Measurements from ENCODE around the gene SWSAP1. TPM values are rescaled to one million over a fixed set of nuclear protein-coding genes. Genes with fewer than 3 reads are reported as not detected.

SWSAP1 gene
- total and polyA plus RNA-seq, 9 of the 15 experiments (the other 6 are each of a cell fraction or from before 2014, with no cell fraction given), result 0.18 to 2.8 (median 1.7) TPM

DNA sequence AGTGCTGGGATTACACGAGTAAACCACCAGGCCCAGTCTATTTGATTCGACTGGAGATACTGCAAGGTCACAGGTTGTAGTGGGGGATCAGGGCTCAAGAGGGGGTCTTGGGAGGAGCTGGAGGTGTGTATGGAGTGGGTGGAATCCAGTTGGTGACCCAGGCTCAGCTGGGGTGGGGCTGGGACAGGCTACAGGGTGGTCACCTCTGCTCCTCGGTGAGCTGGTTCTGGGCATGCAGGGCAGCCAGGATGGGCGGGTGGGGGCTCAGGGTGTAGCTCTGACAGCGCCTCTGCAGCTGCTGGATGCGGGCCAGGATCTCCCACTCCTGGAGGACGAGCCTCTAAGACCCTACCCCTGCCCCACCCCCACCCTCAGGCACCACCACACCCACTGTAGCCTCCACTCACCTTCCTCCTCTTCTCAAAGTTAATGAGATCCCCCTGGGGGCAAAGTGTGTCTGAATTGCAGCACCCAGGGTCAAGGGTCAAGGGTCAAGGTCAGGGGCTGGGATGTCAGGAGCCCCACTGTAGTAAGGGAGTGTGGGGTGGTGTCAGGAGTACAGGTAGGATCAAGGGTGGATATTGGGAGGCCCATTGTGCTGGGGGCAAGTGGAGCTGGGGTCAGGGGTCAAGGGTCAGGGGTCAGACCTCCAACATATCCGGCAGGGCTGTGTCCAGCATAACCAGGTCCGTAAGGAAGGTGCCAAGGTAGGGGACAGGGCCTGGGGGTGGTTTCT, 27.5 kb downstream of the SWSAP1 start:
- no peaks in the 10 kb centered on the region for H3K9me3 ChIP-seq (replicated peaks; ENCODE audit: control insufficient read depth, insufficient read depth, low read depth, low read length)
- no peaks in the 10 kb centered on the region for H3K36me3 ChIP-seq (ENCODE audit: control insufficient read depth, insufficient read depth, low read length)
- peaks cover 6 to 25% of the 10 kb centered on the region in 2 experiments; a peak in 4 of 5 replicates for H3K4me1 ChIP-seq (replicated peaks in 1 of 2; ENCODE audit: control insufficient read depth in 2 of 2, insufficient read depth in 2 of 2, low read length in 2 of 2)
- no TSS peak for BruUV-seq (replicated peaks)
- ATAC-seq (no peak), DNase-seq (ENCODE audit: extremely low read depth in 1 of 4, low spot score in 3 of 4) (peak in 1 of 4 experiments; percentile 10), FAIRE-seq (no peak)
- ChIA-PET CTCF (ENCODE audit: low intra/inter-chr PET ratio) (no interaction called here), POLR2A (no interaction called here)
- no peak overlapping the region for H3K4me3 ChIP-seq
- in situ Hi-C loops (cut with MboI) (no loop called here), intact Hi-C loops (cut with micrococcal nuclease) (no loop called here)
- no peak overlapping the region for H3K27ac ChIP-seq (ENCODE audit: extremely low read depth, low read depth, low read length)
- no peaks in the 10 kb centered on the region for H3K27me3 ChIP-seq (ENCODE audit: control insufficient read depth in 2 of 2, insufficient read depth in 2 of 2, low read length in 2 of 2)
- H3K9me1 ChIP-seq (ENCODE audit: control insufficient read depth, insufficient read depth, low read length), result no peaks in the 10 kb centered on the region
- no peak overlapping the region for H3K4me2 ChIP-seq (ENCODE audit: insufficient read depth, low read length)
- no peak overlapping the region for H3K9ac ChIP-seq (ENCODE audit: insufficient read depth in 1 of 2, low read depth in 2 of 2, low read length in 2 of 2)
- H3K79me2 ChIP-seq (ENCODE audit: control insufficient read depth, insufficient read depth, low read length), result no peaks in the 10 kb centered on the region
- H4K20me1 ChIP-seq (replicated peaks; ENCODE audit: control insufficient read depth, insufficient read depth, low read length), result no peaks in the 10 kb centered on the region
- 65% methylated on average over 5 of the region's 9 CpGs for WGBS (ENCODE audit: insufficient coverage, low coverage, missing lambda C conversion rate)
- H2AFZ ChIP-seq (ENCODE audit: low read depth, low read length), result no peak overlapping the region
- TF ChIP-seq RBFOX2 (IDR thresholded peaks at IDR 0.05; ENCODE audit: low read depth, low read length) (no peak), MTA2 (IDR thresholded peaks at IDR 0.05; ENCODE audit: low read depth) (peak; percentile 70), ZNF274 (IDR thresholded peaks at IDR 0.05; ENCODE audit: borderline replicate concordance, low read depth, low read length) (no peak), TRIM24 (IDR thresholded peaks at IDR 0.05) (peak; percentile 77 to 88; a peak in 3 of 4 replicates), YY1 (IDR thresholded peaks at IDR 0.05; ENCODE audit: borderline replicate concordance in 1 of 3, control insufficient read depth in 1 of 3, extremely low read depth in 1 of 3, insufficient read depth in 3 of 3, insufficient read length in 1 of 3, insufficient replicate concordance in 2 of 3, low read depth in 1 of 3, low read length in 2 of 3) (no peak), ZNF24 (IDR thresholded peaks at IDR 0.05) (no peak), NR2C2 (CRISPR knock-in tag; IDR thresholded peaks at IDR 0.05) (peak; percentile 99), NR2C2 (tag; IDR thresholded peaks at IDR 0.05) (peak; percentile 98), ZNF140 (CRISPR knock-in tag; IDR thresholded peaks at IDR 0.05) (no peak), ZNF707 (CRISPR knock-in tag; conservative IDR thresholded peaks at IDR 0.05) (no peak), DIDO1 (tag; IDR thresholded peaks at IDR 0.05; ENCODE audit: low read depth) (0 out of 2 replicates have a peak, but pooled peaks have one; percentile 26), SREBF1 (IDR thresholded peaks at IDR 0.05; ENCODE audit: borderline replicate concordance, low read depth, low read length) (no peak), KAT7 (CRISPR knock-in tag; IDR thresholded peaks at IDR 0.05; ENCODE audit: borderline replicate concordance) (no peak), GABPA (tag; conservative IDR thresholded peaks at IDR 0.05; ENCODE audit: low read depth) (no peak), CTBP1 (IDR thresholded peaks at IDR 0.05; ENCODE audit: borderline replicate concordance) (no peak)
